Occipital lobe (tissue), 2 donors: ENCODE results near the gene CCDC88B. TPM values are rescaled to one million over a fixed set of nuclear protein-coding genes. Genes with fewer than 3 reads are reported as not detected.

Experiments
- small RNA-seq: library from RNA; depleted of rRNA; stranded (forward); fragments of <200 nt; gene quantifications from one replicate; pipeline ENCODE3, GENCODE V24; 2014
- total RNA-seq: library from RNA; depleted of rRNA; stranded (reverse); fragments of >200 nt; gene quantifications from one replicate; pipeline ENCODE4 v1.2.3, GENCODE V29; 2014

The CCDC88B gene
- total RNA-seq, 1 donor from 2014 or later = 1.4 TPM

Small RNAs within 50 kb of the gene (small RNA-seq; reads per million reads assigned to genes)
- gene MIR1237 (not detected), gene MIR7155 (not detected), gene RF00019 (not detected)

Other genes starting within 250 kb of the CCDC88B start
- gene MACROD1, start 174.1 kb upstream of the CCDC88B start, total RNA-seq = 16.2 TPM
- gene STIP1, start 154.0 kb upstream of the CCDC88B start, total RNA-seq = 69.4 TPM
- 1.6 TPM for gene FERMT3, start 133.5 kb upstream of the CCDC88B start, total RNA-seq
- 7.3 TPM for gene TRPT1, start 114.0 kb upstream of the CCDC88B start, total RNA-seq
- gene NUDT22, start 113.9 kb upstream of the CCDC88B start, total RNA-seq = 11.2 TPM
- 5.6 TPM for gene DNAJC4, start 109.7 kb upstream of the CCDC88B start, total RNA-seq
- 9.5 TPM for gene VEGFB, start 105.6 kb upstream of the CCDC88B start, total RNA-seq
- 17.5 TPM for gene FKBP2, start 99.1 kb upstream of the CCDC88B start, total RNA-seq
- 74.2 TPM for gene PPP1R14B, start 93.3 kb upstream of the CCDC88B start, total RNA-seq
- 9.2 TPM for gene PLCB3, start 88.7 kb upstream of the CCDC88B start, total RNA-seq
- gene BAD, start 55.5 kb upstream of the CCDC88B start, total RNA-seq = 28.2 TPM
- 9.7 TPM for gene GPR137, start 54.4 kb upstream of the CCDC88B start, total RNA-seq
- 3.0 TPM for gene KCNK4, start 48.9 kb upstream of the CCDC88B start, total RNA-seq
- gene CATSPERZ, start 39.8 kb upstream of the CCDC88B start, total RNA-seq = 1.7 TPM
- 14.2 TPM for gene ESRRA, start 34.7 kb upstream of the CCDC88B start, total RNA-seq
- gene TRMT112, start 22.6 kb upstream of the CCDC88B start, total RNA-seq = 81.9 TPM
- 93.0 TPM for gene PRDX5, start 22.1 kb upstream of the CCDC88B start, total RNA-seq
- gene RPS6KA4, start 19.0 kb downstream of the CCDC88B start, total RNA-seq = 10.0 TPM
- not detected for gene SLC22A11, start 215.7 kb downstream of the CCDC88B start, total RNA-seq